Measurements from ENCODE around the gene SETMAR. TPM values are rescaled to one million over a fixed set of nuclear protein-coding genes. Genes with fewer than 3 reads are reported as not detected.

Gene SETMAR
- total and polyA plus RNA-seq, 2 of the 13 experiments (the other 11 are each of a cell fraction or from before 2014, with no cell fraction given): 7.0 to 16.7 TPM

DNA sequence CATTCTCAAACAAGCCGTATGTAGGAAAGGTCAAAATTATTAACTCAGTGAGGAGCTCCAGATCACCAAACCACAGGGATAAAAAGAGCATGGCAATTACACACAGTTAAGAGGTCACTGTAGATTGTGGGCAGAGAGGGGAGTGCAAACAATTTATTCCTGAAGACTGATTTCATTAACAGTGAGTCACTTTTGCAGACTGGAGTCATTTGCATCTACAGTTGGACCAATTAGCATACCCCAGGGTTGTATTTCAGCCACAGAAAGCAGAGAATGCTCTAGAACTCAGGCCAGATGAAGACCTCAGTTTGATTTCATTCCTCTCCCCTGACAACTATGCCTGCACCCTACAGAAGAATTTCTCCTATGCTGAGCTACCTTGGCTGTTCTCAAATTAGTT, 40.1 kb downstream of the SETMAR start:
- POLR2A ChIA-PET: no interaction called here

More for the DNA sequence above, 40.1 kb downstream of the SETMAR start:
- CTCF ChIA-PET (ENCODE audit: low intra/inter-chr PET ratio, low total read pairs): no interaction called here
- BruUV-seq (replicated peaks): no TSS peak
- no peak for DNase-seq (ENCODE audit: low spot score)
- Histone ChIP-seq H3K79me2 (ENCODE audit: insufficient read depth, low read length) (no peaks in the 10 kb centered on the region), H3K4me2 (ENCODE audit: low read depth, low read length) (no peak overlapping the region), H3K9ac (ENCODE audit: insufficient read depth, low read depth, low read length) (no peak overlapping the region), H3K4me1 (ENCODE audit: insufficient read depth, low read length) (no peaks in the 10 kb centered on the region), H3K27ac (ENCODE audit: extremely low read length, insufficient read depth, low read length) (no peak overlapping the region), H2AFZ (ENCODE audit: low read length) (no peak overlapping the region), H4K20me1 (ENCODE audit: insufficient read depth, low read length) (no peaks in the 10 kb centered on the region), H3K4me3 (replicated peaks in 1 of 3; ENCODE audit: insufficient read depth in 1 of 3, low read depth in 2 of 3, low read length in 3 of 3) (no peak overlapping the region), H3K36me3 (replicated peaks in 1 of 2; ENCODE audit: control insufficient read depth in 1 of 2, insufficient read depth in 2 of 2, low read length in 2 of 2) (peaks cover 0 to 2% of the 10 kb centered on the region in 2 experiments; a peak in 1 of 5 replicates), H3K27me3 (ENCODE audit: control insufficient read depth in 1 of 2, insufficient read depth in 2 of 2, low read length in 2 of 2) (no peaks in the 10 kb centered on the region), H3K9me3 (ENCODE audit: low read length) (no peaks in the 10 kb centered on the region)
- WGBS (ENCODE audit: low lambda C conversion rate): 93% methylated on average over 1 of the region's 1 CpG
- TF ChIP-seq SMAD3 (CRISPR knock-in tag; IDR thresholded peaks at IDR 0.05): no peak
- TF ChIP-seq ZBTB7A (CRISPR knock-in tag; IDR thresholded peaks at IDR 0.05): no peak
- TF ChIP-seq ZNF557 (CRISPR knock-in tag; IDR thresholded peaks at IDR 0.05): no peak
- no peak for TF ChIP-seq ZNF629 (CRISPR knock-in tag; conservative IDR thresholded peaks at IDR 0.05)
- no peak for TF ChIP-seq ZEB1 (IDR thresholded peaks at IDR 0.05; ENCODE audit: insufficient replicate concordance, low read depth)
- no peak for TF ChIP-seq ZKSCAN8 (CRISPR knock-in tag; IDR thresholded peaks at IDR 0.05; ENCODE audit: borderline replicate concordance)
- no peak for TF ChIP-seq ARHGAP35 (CRISPR knock-in tag; IDR thresholded peaks at IDR 0.05; ENCODE audit: borderline replicate concordance)
- TF ChIP-seq, protein P1, sequence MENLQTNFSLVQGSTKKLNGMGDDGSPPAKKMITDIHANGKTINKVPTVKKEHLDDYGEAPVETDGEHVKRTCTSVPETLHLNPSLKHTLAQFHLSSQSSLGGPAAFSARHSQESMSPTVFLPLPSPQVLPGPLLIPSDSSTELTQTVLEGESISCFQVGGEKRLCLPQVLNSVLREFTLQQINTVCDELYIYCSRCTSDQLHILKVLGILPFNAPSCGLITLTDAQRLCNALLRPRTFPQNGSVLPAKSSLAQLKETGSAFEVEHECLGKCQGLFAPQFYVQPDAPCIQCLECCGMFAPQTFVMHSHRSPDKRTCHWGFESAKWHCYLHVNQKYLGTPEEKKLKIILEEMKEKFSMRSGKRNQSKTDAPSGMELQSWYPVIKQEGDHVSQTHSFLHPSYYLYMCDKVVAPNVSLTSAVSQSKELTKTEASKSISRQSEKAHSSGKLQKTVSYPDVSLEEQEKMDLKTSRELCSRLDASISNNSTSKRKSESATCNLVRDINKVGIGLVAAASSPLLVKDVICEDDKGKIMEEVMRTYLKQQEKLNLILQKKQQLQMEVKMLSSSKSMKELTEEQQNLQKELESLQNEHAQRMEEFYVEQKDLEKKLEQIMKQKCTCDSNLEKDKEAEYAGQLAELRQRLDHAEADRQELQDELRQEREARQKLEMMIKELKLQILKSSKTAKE (CRISPR knock-in tag; IDR thresholded peaks at IDR 0.05; ENCODE audit: borderline replicate concordance): no peak
- no peak for TF ChIP-seq ZSCAN30 (CRISPR knock-in tag; IDR thresholded peaks at IDR 0.05)
- TF ChIP-seq RFXAP (CRISPR knock-in tag; IDR thresholded peaks at IDR 0.05; ENCODE audit: borderline replicate concordance): no peak
- TF ChIP-seq, protein P2, sequence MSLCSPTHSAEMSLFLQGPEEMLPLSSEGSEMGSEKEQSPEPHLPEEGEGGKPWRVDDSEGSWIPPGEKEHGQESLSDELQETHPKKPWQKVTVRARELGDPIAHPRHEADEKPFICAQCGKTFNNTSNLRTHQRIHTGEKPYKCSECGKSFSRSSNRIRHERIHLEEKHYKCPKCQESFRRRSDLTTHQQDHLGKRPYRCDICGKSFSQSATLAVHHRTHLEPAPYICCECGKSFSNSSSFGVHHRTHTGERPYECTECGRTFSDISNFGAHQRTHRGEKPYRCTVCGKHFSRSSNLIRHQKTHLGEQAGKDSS (CRISPR knock-in tag; IDR thresholded peaks at IDR 0.05; ENCODE audit: borderline replicate concordance, low read depth): no peak
- TF ChIP-seq ZNF747 (CRISPR knock-in tag; IDR thresholded peaks at IDR 0.05; ENCODE audit: borderline replicate concordance): no peak
- TF ChIP-seq, protein P3, sequence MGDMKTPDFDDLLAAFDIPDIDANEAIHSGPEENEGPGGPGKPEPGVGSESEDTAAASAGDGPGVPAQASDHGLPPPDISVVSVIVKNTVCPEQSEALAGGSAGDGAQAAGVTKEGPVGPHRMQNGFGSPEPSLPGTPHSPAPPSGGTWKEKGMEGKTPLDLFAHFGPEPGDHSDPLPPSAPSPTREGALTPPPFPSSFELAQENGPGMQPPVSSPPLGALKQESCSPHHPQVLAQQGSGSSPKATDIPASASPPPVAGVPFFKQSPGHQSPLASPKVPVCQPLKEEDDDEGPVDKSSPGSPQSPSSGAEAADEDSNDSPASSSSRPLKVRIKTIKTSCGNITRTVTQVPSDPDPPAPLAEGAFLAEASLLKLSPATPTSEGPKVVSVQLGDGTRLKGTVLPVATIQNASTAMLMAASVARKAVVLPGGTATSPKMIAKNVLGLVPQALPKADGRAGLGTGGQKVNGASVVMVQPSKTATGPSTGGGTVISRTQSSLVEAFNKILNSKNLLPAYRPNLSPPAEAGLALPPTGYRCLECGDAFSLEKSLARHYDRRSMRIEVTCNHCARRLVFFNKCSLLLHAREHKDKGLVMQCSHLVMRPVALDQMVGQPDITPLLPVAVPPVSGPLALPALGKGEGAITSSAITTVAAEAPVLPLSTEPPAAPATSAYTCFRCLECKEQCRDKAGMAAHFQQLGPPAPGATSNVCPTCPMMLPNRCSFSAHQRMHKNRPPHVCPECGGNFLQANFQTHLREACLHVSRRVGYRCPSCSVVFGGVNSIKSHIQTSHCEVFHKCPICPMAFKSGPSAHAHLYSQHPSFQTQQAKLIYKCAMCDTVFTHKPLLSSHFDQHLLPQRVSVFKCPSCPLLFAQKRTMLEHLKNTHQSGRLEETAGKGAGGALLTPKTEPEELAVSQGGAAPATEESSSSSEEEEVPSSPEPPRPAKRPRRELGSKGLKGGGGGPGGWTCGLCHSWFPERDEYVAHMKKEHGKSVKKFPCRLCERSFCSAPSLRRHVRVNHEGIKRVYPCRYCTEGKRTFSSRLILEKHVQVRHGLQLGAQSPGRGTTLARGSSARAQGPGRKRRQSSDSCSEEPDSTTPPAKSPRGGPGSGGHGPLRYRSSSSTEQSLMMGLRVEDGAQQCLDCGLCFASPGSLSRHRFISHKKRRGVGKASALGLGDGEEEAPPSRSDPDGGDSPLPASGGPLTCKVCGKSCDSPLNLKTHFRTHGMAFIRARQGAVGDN (CRISPR knock-in tag; IDR thresholded peaks at IDR 0.05): no peak
- TF ChIP-seq MIER2 (CRISPR knock-in tag; IDR thresholded peaks at IDR 0.05): no peak
- no peak for TF ChIP-seq CBFB (CRISPR knock-in tag; IDR thresholded peaks at IDR 0.05)
- no peak for TF ChIP-seq BORCS8-MEF2B (CRISPR knock-in tag; IDR thresholded peaks at IDR 0.05)
- in situ Hi-C loops (cut with HindIII; ENCODE audit: extremely low pct_ligation_motif_present, low pct_unique_long_range_greater_than_20kb): no loop called here
- no peak for ATAC-seq
- intact Hi-C loops (cut with micrococcal nuclease; ENCODE audit: unreplicated experiment): no loop called here
- FAIRE-seq: no peak
